H1 (cell line): ENCODE results near the gene KIF1B. TPM values are rescaled to one million over a fixed set of nuclear protein-coding genes. Genes with fewer than 3 reads are reported as not detected.

ENCODE experiments used
- CBX8 ChIP-seq: fragments of 300-800, 300-1000 bp; sonication (generic); IDR thresholded peaks from 2 replicates; pipeline ENCODE4 v1.7.1; 2016; ENCODE audit warnings: low read depth, low read length, borderline replicate concordance
- CHD2 ChIP-seq: IDR thresholded peaks from 2 replicates; pipeline ENCODE4 v1.6.1; 2012; ENCODE audit warnings: low read length, improper control_type of control experiment
- KDM4A ChIP-seq: IDR thresholded peaks from one replicate; pipeline ENCODE4 v1.7.1; 2012; ENCODE audit warnings: low read depth, mild to moderate bottlenecking, moderate library complexity, low read length, inconsistent platforms; ENCODE audit not compliant: severe bottlenecking
- POLR2A ChIP-seq, 2 experiments: IDR thresholded peaks; 1 replicate in 1 of 2; 2 replicates in 1 of 2; pipeline ENCODE4 v1.6.1; 2011; ENCODE audit warnings: low read depth in 2 of 2, low read length in 2 of 2, mild to moderate bottlenecking in 2 of 2; ENCODE audit errors: control extremely low read depth in 1 of 2
- polyA plus RNA-seq, 7 experiments: library from polyadenylated mRNA; depleted of rRNA in 3 of 7; stranded (reverse) in 5 of 7; unstranded in 2 of 7; fragments of >200 nt in 5 of 7; fragments of 200-250 nt in 2 of 7; gene quantifications; 1 replicate in 5 of 7; 2 replicates in 1 of 7; 4 replicates in 1 of 7; pipeline versions ENCODE4 v1.2.1 to v1.2.3, GENCODE V29; 2011 to 2013; ENCODE audit warnings: missing spikeins in 2 of 7, mixed read lengths in 2 of 7
- total RNA-seq: library from RNA; stranded (reverse); fragmentation: NEBNext Ultra II Directional; extraction: Animal tissue kit (Norgen Biotek cat#: 25700); gene quantifications from 2 replicates; pipeline ENCODE4 v1.2.1, GENCODE V29; 2021

Gene KIF1B
- total and polyA plus RNA-seq, 2 of the 8 experiments (the other 6 are each of a cell fraction or from before 2014, with no cell fraction given): 39.1 to 74.2 TPM

DNA sequence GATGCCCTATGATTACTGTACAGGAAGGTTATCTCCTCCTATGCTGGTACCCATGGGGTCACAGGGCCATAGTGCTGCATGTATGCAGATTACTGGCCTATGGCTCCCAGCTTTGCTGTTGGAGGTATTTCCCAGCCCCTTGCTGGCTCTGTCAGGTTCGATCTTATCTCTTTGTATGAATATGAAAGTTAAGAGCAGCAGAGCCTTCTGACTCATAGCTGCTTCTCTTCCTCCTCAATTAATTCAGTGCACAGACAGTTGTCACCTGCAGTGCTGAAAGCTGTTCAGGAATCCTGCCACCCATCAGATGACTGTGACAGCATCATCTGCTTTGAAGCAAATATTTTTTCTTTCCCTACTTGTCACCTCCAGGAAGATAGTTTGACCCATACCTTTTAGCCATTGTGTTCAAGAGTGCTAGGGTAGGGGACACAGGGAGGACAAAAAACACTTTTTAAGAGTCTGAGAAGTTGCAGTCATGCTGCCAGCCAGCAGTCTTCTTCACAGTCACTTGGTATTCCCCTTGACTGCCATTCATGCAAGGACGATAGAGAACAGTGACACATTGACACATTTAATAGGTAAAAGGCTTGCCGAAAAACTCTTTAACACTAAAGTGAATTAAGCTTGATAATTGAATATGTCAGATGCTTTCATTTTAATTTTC lies 73.1 kb downstream of the KIF1B start (continued):
- TF ChIP-seq KDM4A (no peak), CBX8 (no peak), POLR2A (IDR thresholded peaks at IDR 0.05; ENCODE audit: control extremely low read depth in 1 of 2, low read depth in 2 of 2, low read length in 2 of 2) (no peak), CHD2 (no peak)
